ENCODE measurements around the gene SF3A2.

- TF ChIP-seq, protein P1, sequence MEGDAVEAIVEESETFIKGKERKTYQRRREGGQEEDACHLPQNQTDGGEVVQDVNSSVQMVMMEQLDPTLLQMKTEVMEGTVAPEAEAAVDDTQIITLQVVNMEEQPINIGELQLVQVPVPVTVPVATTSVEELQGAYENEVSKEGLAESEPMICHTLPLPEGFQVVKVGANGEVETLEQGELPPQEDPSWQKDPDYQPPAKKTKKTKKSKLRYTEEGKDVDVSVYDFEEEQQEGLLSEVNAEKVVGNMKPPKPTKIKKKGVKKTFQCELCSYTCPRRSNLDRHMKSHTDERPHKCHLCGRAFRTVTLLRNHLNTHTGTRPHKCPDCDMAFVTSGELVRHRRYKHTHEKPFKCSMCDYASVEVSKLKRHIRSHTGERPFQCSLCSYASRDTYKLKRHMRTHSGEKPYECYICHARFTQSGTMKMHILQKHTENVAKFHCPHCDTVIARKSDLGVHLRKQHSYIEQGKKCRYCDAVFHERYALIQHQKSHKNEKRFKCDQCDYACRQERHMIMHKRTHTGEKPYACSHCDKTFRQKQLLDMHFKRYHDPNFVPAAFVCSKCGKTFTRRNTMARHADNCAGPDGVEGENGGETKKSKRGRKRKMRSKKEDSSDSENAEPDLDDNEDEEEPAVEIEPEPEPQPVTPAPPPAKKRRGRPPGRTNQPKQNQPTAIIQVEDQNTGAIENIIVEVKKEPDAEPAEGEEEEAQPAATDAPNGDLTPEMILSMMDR (IDR thresholded peaks at IDR 0.05; ENCODE audit: low read length) = peak; percentile 35
- TF ChIP-seq EZH2 (IDR thresholded peaks at IDR 0.05; ENCODE audit: borderline replicate concordance, low read length) = no peak
Measured at GRCh38 chr19:2231621-2232221, 4.9 kb upstream of the SF3A2 start.
